Fibroblast of peridontal ligament (primary cell): ENCODE results near the gene GABRP.
"Not testable (repeated sequence)": the region's sequence is repeated elsewhere in the genome, so short reads cannot be mapped to it uniquely, and the experiment has no call there.

Source experiments
- DNase-seq: peaks from one replicate; pipeline ENCODE4 v3.0.0-alpha.2; 2010; ENCODE audit errors: extremely low read depth

GABRP gene

GRCh38 chr5:170792878-170793277 lies 9.4 kb downstream of the GABRP start:
- no peak for DNase-seq

GRCh38 chr5:170795154-170795553 lies 11.6 kb downstream of the GABRP start:
- DNase-seq = no peak

GRCh38 chr5:170805666-170806065 lies 22.1 kb downstream of the GABRP start:
- no peak for DNase-seq

DNA sequence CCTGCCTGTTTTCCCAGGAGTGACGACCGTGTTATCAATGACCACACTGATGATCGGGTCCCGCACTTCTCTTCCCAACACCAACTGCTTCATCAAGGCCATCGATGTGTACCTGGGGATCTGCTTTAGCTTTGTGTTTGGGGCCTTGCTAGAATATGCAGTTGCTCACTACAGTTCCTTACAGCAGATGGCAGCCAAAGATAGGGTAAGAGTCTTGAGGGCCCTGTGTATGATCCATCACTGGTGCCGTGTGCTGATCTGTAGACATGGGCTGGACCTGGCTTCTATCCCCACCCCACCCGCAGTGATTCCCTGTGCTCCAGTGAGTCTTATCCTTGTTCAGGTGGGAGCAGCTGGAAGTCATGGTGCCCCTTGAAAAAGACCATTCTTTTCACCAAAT lies 26.0 kb downstream of the GABRP start:
- peak; percentile 75 for DNase-seq

GRCh38 chr5:170811719-170812118 lies 28.2 kb downstream of the GABRP start:
- no peak for DNase-seq

GRCh38 chr5:170813231-170813630 lies 29.7 kb downstream of the GABRP start:
- DNase-seq = no peak

DNA sequence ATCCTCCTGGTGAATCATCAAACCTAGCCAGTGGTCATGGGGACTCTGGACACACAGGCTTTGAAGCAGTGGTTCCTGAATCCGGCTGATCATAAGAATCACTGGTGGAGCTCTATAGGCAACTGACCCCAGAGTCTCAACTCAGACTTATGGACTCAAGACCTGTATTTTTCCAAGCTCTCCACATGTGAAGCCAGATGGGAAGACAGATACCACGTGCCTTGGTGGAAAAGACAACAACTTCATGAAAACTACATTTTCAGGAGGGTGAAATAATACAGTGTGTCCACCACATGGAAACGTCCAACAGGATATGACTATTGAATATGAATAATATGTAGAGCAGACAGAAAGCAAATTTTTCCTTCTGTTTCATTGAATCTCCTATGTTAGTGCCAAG lies 33.7 kb downstream of the GABRP start:
- DNase-seq = no peak

- DNase-seq = peak; percentile 63
Measured at GRCh38 chr5:170818232-170818631, 34.7 kb downstream of the GABRP start.

- no peak for DNase-seq
Measured at GRCh38 chr5:170819824-170820223, 36.3 kb downstream of the GABRP start.

DNA sequence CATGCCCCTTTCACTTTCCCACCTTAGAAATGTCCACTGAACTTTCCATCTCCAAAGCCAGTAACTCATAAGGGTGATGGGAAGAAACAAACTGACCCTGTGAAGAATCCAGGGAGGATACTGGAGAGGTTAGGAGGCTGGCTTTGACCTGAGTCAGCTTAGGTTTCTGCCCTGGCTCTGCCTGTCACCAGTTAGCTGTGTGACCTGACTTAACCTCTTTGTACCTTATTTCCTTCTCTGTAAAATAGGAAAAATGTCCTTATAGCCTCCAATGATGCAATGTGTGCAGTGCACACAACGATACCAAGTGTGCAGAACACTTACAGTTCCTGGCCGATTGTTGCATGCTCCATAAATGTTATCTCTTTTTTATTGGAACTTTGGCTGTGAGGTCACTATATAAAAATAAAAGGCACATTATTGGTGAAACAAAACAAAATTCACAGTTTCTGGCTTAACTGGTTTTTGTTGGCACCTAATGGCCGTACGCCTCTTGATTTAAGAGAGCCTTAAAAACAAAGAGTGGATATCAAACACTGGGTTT lies 37.8 kb downstream of the GABRP start:
- DNase-seq = no peak

DNA sequence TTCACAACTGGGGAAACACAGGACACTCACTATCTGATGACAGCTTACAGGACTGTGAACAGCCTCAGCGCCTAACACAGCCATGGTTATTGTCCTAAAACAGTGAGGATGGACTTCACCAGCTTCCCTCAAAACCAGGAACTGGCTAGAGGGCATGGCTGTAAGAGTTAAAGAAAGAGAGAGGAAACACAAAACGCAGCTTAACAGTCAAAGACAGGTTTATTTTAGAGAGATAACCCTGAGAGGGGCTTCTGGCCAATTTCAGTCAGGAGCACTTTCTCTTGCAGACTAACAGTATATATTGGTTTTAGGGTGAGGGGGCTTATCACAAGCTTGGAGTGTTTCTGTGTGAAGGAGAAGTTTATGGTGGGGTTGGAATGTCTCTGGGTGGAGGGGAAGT lies 42.6 kb downstream of the GABRP start:
- DNase-seq = no peak

DNA sequence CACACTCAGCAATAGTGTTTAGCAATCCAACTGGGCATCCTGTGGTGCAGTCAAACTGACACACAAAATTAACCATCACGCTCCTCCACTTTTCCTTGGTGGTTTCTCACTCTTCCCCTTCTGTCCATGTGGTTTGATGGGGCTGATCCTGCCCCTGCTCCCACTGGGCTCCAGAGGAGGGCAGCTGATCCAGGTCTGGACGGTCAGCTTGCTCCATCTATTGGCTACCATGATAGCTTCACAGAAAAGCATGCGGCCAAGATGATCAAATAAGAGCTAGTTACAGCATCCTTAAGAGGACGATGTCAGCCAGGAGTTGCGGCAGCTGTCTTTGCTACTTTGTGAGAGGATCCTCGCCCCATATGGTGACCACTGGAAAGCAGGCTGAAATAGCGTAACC lies 48.7 kb downstream of the GABRP start:
- DNase-seq = no peak

DNA sequence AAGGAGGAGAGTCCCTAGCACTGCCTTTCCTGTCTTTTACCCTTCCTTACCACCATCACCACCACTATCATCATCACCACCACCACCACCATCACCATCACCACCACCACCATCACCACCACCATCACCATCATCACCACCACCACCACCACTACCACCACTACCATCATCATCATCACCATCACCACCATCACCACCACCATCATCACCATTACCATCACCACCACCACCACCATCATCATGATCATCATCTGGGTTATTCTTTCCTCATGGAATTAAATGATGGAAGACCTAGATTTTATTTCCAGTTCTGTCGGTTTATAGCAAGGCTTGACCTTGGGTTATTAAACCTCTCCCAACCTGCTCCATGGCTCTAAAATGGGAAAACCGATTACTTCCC lies 50.5 kb downstream of the GABRP start:
- DNase-seq = not testable (repeated sequence)

DNA sequence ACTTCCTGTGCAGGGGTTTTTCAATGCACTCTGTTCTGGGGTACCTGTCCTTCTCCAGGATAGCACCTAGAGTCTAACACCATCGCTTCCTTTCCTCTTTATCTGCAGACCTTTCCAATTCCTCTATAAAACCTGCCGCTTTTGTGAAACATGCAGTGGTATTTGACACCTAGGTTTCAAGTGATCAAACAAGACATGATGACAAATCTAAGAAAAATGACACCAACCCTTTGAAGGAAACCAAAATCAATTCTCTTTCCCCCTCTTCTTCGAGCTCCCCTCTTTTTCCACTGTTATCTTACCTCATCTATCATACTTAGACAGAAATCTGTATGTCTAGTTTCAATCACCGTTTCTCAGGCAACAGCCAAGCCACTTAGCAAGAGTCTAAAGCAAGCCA lies 52.7 kb downstream of the GABRP start:
- DNase-seq = no peak

- DNase-seq = no peak
Measured at GRCh38 chr5:170843870-170844269, 60.3 kb downstream of the GABRP start.

GRCh38 chr5:170844651-170845050 lies 61.1 kb downstream of the GABRP start:
- DNase-seq = no peak

DNA sequence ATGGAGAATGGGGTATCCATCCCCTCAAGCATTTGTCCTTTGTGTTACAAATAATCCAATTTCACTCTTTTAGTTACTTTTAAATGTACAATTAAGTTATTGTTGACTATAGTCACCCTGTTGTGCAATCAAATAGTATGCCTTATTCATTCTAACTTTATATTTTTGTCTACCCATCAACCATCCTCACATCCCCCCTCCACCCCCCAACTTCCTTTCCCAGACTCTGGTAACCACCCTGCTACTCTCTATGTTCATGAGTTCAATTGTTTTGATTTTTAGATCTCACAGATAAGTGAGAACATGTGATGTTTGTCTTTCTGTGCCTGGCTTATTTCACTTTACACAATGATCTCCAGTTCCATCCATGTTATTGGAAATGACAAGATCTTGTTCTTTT lies 62.9 kb downstream of the GABRP start:
- no peak for DNase-seq

DNA sequence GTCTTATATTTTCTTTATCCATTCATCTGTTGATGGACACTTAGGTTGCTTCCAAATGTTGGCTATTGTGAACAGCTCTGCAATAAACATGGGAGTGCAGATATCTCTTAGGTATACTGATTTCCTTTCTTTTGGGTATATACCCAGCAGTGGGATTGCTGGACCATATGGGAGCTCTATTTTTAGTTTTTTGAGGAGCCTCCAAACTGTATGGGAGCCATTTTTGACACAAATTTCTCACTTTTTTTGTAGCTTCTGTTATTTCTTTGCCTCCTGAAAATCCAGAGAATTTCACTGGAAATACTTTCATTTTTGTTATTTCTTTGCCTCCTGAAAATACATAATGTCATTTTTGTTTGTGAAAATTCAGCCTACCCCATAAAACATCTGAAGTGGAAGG lies 63.3 kb downstream of the GABRP start:
- DNase-seq = no peak

DNA sequence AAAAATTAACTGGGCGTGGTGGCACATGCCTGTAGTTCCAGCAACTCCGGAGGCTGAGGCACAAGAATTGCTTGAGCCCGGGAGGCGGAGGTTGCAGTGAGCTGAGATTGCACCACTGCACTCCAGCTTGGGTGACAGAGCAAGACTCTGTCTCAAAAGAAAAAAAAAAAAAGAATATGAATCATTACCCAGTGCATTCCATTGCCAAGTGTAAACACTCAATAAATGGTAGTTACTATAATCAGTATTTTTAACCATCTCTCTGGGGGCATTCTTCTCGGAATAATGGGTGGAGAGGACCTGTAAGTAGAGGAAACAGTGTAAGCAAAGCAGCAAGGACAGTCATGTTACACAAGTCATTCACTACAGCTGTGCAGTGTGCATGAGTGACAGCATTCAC lies 64.5 kb downstream of the GABRP start:
- peak; percentile 54 for DNase-seq

DNA sequence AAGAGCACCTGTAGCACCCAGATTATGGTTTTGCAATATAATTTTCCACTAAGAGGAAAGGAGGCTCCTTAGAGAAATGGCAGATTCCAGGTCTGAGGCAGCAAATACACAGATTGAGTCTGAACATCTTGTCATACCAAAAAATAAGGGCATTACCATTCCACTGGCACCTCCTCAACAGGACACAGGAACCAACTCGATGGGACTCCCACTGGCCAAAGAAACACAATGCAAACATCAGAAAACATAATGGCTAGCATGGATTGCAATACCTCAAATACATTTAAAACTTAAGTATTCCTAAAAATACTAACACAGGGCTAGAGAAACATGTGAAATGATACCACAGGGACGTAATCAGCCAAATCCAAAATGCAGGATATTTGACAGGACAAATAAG lies 65.8 kb downstream of the GABRP start:
- no peak for DNase-seq

GRCh38 chr5:170854566-170854965 lies 71.0 kb downstream of the GABRP start:
- peak; percentile 23 for DNase-seq

GRCh38 chr5:170857066-170857465 lies 73.5 kb downstream of the GABRP start:
- DNase-seq = no peak

GRCh38 chr5:170860415-170860814 lies 76.9 kb downstream of the GABRP start:
- no peak for DNase-seq

DNA sequence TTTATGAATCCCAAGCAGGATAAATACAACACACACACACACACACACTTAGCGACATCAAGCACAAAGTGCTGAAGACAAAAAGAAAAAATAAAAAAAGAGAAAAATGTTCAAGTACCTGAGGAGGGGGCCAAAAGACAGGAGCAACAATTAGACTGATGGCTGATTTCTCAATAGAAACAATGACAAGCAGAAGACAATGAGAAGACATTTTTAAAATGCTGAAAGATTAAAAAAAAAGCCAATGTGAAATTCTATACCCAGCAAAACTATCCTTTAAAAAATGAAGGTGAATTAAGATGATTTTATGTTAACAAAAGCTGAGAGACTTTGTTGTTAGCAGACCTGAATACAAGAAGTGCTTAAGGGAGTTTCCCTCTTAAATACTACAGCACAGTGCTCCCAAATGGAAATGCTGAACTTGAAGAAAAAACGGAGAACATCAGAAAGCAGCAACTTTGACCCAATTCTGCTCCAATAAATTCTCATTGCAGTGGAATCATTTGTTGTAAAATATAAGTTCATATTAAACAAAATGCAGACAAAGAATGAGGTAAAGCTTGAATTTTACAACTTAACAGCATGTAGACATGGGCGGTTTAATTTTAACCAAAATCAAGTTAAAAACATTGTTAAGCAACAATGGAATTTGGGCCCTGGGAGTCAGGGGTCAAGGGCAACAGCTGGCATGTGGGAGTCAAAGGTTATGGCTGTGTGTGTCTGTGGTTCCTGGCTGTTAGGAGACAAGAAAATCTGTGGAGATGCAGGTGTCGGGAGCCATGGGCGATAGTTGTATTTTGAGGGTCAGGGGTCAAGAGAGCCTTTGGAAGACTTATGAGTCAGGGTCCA lies 77.5 kb downstream of the GABRP start:
- DNase-seq = no peak
